DLD1 (cell line): ENCODE results near the gene MGAT4B.

ENCODE experiments used
- in situ Hi-C: cut with HindIII; loops from 2 replicates; pipeline ENCODE4 v1.10.0; 2017; ENCODE audit warnings: low sequenced_read_pairs

Gene MGAT4B

GRCh38 chr5:179812997-179813607 is 6.4 kb upstream of the MGAT4B start:
- in situ Hi-C loops: no loop called here

DNA sequence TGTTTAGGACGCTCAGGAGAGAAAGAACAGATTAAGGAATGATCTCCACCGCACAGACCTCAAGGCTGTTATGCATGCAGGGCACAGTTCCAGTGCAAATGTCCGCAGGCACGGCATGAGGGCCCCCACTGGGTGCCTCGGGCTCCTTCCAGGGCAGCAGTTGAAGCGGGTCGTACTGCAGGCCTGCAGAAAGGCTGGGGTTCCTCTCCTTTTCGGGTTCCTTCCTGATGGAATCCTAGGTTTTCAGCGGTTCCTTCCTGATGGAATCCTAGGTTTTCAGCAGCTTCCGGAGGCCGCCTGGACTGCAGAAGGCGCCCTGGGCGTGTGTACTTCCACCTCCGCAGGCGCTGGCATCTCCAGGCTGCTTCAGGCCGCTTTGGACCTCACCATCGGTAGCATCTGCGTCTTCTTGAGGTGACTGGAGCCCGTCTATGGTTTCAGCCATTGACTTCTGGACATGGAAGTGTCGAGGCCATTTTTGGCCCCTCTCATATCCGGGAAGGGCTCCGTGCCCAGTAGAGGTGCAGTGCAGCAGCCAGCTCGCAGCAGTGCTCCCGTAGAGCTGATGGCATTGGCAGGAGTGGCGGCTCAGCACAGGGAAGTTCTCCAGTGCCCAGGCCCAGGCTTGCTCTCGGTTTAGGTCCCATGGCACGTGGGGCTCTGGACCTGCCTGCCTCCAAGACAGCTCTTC is 5.6 kb upstream of the MGAT4B start:
- in situ Hi-C loops: no loop called here

DNA sequence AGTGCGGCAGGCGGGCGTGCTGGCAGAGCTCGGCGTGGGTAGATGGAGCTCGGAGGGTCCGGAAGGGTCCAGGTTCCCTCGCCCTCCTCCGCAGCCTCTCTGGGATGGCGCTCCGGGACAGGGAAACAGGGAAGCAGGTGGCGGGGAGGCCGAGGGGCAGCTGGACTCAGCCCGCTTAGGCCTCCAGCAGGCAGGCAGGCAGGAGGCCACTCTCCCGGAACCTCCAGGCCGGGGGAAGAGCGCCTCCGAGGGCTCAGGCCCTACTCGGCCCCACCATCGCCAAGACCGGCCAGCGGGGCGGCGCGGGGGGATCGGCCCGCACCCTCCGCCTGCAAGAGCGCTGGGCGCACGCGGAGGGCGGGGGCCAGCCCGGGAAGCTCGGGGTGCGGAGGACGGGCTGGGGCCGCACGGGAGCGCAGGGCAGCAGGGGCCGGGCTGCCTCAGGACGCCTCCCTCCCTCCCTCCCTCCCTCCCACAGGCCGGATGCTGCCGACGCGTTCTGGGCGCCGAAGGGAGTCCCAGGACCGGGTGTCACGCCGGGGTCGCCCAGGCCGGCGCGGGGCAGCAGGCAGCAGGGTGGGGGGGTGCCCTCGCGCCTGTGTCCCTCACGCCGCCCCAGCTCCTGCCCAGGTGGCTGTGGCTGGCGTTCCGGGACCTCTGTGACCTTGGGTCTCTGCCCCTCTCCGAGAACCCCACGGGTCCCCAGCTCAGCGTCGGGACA is 977 bp downstream of the MGAT4B start:
- in situ Hi-C loops: no loop called here

DNA sequence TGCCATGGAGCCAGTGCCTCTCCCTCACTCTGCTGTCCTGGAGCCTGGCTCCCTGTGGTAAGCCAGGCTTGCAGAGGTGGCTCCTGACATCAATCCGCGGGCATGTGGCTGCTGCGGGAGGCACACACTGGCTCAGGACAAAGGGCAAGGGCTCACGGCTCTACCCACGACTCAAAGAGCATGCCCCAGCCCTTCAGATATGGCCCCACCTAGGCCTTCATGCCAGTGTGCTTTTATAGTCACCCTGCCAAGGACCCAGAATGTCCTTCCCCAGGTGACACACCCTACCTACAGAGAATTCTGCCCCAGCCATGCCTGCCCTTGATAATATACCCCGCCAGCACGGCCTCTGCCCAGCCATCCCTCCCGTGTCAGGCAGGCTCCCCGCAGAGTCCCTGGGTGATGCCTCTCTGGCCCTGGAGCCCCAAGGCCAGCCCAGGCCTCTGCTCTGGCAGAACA is 1.6 kb downstream of the MGAT4B start:
- in situ Hi-C loops: no loop called here

DNA sequence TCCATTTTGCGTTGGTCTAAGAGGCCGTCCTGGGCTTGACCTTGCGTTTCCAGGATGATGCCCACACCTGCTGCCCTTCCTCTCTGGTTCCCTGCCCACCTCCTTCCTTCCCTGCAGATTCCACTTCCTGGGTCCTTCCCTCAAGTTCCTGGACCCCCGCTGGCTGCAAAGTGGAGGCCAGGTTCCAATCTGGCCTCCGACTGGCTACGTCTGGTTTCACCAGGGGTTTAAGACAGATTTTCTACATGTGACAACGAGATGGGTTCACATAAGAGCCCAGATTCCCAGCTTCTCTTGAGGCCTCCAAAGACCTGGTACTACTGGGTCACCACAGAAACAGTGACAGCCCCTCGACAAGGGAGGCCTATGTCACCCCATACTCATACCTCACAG is 2.1 kb downstream of the MGAT4B start:
- in situ Hi-C loops: no loop called here

DNA sequence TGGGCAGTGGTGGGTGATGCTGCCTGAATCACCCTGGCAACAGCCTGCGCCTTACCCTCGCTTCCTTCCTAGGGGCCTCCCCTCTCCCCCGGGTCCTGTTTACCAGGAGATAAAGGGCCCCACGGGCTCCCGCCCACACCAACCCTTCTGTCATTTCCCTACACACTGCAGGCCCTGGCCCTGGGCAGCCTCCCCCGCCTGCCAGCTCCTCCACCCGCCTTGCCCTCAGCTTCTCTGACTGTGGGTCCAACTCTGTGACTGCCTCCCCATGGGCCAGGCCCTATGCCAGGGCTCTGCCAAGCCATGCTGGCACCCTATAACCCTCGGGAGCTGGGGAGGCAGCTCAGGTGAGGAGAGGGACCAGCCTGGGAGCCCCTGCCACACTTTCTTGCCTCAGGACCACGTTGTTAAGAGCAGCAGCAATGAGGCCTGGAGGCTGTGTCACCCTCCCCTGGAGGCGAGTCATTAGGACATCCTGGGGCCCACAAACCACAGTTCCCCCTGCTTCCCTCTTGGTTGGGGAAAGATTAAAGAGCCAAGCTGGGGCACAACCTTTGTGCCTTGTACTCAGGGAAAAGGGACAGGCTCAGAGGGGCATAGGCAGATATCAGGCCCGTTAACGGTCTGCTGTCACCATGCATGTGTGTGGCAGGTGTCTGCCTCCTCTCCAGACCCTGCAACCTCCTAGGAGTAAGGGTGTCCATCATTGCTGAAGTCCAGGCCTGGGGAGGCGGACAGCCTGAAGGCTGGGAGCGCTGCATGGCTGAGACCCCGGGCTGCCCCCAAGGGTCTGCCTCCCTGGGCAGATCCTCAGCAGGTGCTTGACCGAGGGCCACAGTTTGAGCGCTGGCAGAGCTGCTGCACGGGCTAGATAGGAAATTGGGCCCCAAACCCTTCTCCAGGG is 2.8 kb downstream of the MGAT4B start:
- in situ Hi-C loops: no loop called here

DNA sequence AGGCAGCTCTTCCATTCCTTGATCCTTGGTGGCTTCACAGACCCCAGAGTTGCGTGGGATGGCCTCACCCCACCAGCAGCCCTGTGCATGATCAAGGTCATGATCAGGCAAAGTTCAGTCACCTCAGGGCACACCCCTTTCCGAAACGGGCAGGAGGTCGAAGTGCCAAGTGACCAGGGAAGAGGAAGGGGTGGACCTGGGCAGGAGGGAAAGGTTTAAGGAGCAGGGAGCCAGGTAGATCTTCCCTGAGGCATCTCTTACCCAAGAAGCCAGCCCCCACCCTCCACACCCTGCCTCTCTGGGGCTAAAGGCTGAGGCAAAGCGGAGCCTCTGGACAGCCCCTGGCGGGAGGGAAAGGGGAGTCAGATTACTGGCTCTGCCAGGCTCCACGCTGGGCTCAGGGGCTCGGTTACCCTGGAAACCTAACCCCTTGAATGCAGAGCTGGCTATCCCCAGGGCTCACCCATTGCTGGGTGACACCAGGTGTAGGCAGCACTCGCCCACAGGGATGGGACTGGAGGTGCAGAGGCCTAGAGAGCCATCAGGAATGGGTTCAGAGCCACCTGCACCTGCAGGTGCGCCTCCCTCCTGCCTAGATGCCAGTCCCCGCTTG is 3.6 kb downstream of the MGAT4B start:
- in situ Hi-C loops: no loop called here

DNA sequence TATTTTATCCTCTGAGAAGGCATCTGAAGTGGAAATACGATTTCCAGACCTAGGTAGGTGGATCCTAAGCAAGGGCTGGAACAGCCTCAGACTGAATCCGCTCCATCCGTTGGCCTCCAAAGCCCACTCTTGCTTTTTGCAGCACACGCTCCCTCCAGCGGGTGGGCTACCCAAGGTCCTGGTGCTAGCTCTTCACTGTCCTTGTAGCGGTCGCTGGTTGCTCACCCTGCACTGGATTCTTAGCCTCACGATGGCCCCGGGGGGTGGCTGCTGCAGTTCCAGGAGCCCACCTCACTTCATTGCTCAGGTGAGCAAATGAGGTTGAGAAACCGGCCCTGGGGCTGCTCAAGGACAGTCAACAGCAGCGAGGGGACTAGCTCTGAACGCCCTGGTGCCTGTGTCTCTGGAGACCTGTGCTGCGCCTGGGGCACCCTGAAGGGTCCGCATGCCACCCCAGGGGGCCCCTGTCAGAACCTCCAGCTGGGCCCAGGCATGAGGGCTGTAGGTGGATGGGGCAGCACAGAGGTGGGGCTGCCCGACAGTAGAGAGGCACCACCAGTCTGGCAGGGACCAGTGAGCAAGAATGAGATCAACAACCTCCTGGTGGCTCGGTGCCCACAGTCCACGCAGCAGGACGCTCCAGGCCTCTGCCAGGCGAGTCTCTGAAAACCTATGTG is 4.3 kb downstream of the MGAT4B start:
- in situ Hi-C loops: no loop called here

GRCh38 chr5:179801304-179802206 is 5.1 kb downstream of the MGAT4B start:
- in situ Hi-C loops: no loop called here

- in situ Hi-C loops: no loop called here
These were observed 5.9 kb downstream of the MGAT4B start for GRCh38 chr5:179800696-179801201.

GRCh38 chr5:179800071-179800695 is 6.5 kb downstream of the MGAT4B start:
- in situ Hi-C loops: no loop called here

- in situ Hi-C loops: no loop called here
These were observed 7.1 kb downstream of the MGAT4B start for GRCh38 chr5:179799644-179799973.

DNA sequence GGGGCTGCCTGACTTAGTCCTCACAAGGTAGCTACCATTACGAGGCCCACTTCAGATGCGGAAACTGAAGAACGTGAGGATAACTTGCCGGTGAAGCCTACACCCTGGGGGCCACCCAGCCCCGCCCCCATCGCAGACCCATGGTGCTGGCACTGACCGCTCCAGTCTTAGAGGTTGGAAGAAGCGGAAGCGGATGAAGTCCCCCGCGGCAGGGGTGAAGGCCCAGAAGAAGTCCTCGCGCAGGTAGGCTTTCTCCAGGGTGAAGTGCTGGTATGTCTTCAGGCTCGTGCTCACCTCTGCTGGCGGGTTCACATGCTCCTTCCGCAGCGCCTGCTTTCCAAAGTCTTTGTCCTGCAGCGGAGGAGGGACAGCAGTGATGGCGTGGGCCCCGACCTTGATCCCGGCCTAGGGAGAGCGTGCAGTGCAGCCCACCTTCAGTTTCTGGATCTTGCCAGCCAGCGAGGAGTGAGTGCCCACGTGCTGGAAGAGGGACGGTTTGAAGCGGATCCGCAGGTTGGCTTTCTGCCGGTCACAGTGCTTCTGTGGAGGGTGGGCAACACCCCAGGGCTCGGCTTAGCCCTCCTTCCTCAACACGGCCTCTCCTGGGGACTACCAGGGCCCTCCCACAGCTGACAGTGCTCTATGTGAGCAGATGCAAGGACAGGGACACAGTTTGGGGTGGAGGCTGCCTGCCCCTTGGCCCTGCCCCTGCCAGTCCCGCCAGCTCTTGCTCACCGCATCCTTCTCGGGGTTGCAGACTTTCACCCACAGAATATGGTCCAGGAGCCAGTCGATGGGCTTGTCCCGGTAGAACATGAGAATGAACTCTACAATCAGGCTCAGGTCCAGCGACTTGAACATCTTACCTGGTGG is 7.7 kb downstream of the MGAT4B start:
- in situ Hi-C loops: no loop called here

DNA sequence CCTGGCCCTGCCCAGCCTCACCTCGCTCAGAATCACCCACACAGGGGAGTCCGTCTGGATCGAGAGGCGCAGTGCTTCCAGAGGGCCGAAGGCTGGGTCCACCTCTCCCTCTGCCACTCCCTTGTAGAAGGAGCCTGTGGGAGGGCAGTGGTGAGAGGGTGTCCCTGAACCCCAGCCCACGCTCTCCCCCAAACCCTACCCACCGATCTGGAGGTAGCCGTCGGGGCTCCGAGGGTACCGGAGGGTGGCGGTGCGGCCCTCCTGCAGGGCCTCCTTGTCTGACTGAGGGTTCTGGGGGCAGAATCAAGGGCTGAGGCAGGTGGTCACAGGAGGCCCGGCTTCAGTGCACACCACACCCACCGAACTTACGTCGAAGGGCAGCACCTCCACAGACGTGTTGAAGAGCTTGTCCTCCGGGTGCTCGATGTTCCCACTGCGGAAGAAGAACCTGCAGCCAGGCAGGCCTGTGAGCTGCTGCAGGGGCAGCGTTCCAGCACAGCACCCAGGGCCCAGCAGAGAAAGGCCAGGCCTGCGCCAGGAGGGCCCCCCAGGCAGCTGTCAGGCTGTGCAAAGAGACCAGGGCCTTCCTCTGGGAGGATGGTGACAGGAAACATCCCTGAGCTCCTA is 8.4 kb downstream of the MGAT4B start:
- in situ Hi-C loops: no loop called here

- in situ Hi-C loops: no loop called here
These were observed 8.9 kb downstream of the MGAT4B start for GRCh38 chr5:179797741-179798140.

GRCh38 chr5:179796877-179797608 is 9.6 kb downstream of the MGAT4B start:
- in situ Hi-C loops: no loop called here
